CD4-positive, alpha-beta memory T cell (primary cell): ENCODE data around the gene COL4A2. TPM values are rescaled to one million over a fixed set of nuclear protein-coding genes. Genes with fewer than 3 reads are reported as not detected.
A peak's percentile ranks its signal among the peaks of the same experiment; 100 is the strongest.

Experiments
- CTCF ChIA-PET: fragments of 350-600 bp; sonication (Branson Sonifier 250); formaldehyde crosslinking; loops from one replicate; lab custom pipeline; 2021; ENCODE audit warnings: inconsistent platforms; ENCODE audit not compliant: partially characterized antibody; lab: Charles Lee
- POLR2A ChIA-PET: fragments of 350-600 bp; sonication (Branson Sonifier 250); formaldehyde crosslinking; loops from one replicate; lab custom pipeline; 2021; ENCODE audit not compliant: partially characterized antibody; lab: Charles Lee
- DNase-seq, 5 donors: peaks; one replicate each; pipeline versions ENCODE4 v3.0.0 to v3.0.0-alpha.2; 2020 to 2022; ENCODE audit warnings: mixed read lengths in 1 of 5
- H3K27ac ChIP-seq: one replicate; pipeline ENCODE4 v1.7.0; 2013; ENCODE audit warnings: low read depth, low read length
- H3K27me3 ChIP-seq: 2 replicates; pipeline ENCODE4 v1.7.0; 2013; ENCODE audit warnings: mild to moderate bottlenecking, low read length, moderate library complexity; ENCODE audit not compliant: insufficient read depth
- H3K36me3 ChIP-seq: 2 replicates; pipeline ENCODE4 v1.7.0; 2013; ENCODE audit warnings: mild to moderate bottlenecking, low read length, moderate library complexity; ENCODE audit not compliant: insufficient read depth
- H3K4me1 ChIP-seq: 2 replicates; pipeline ENCODE4 v1.7.0; 2013; ENCODE audit warnings: mild to moderate bottlenecking, low read length, moderate library complexity; ENCODE audit not compliant: insufficient read depth
- H3K4me3 ChIP-seq, 2 donors: one replicate each; pipeline ENCODE4 v1.7.0; 2013; ENCODE audit warnings: low read length in 2 of 2, mild to moderate bottlenecking in 1 of 2
- H3K9me3 ChIP-seq, 2 donors: one replicate each; pipeline ENCODE4 v1.7.0; 2013; ENCODE audit warnings: low read length in 2 of 2, control low read depth in 1 of 2; ENCODE audit not compliant: control insufficient read depth in 1 of 2
- H3K27ac Mint-ChIP-seq, 7 donors: one replicate each; pipeline ENCODE4 v1.8.0; 2020 to 2021; ENCODE audit warnings: mixed read lengths in 7 of 7, mild to moderate bottlenecking in 6 of 7, inconsistent platforms in 3 of 7, moderate library complexity in 3 of 7
- H3K27me3 Mint-ChIP-seq, 2 donors: one replicate each; pipeline ENCODE4 v1.8.0; 2020 to 2021; ENCODE audit warnings: mixed read lengths in 2 of 2
- H3K36me3 Mint-ChIP-seq, 2 donors: one replicate each; pipeline ENCODE4 v1.8.0; 2020 to 2021; ENCODE audit warnings: mixed read lengths in 2 of 2, inconsistent platforms in 1 of 2, mild to moderate bottlenecking in 1 of 2
- H3K4me1 Mint-ChIP-seq, 4 donors: one replicate each; pipeline ENCODE4 v1.8.0; 2020 to 2021; ENCODE audit warnings: mixed read lengths in 4 of 4, mild to moderate bottlenecking in 1 of 4
- H3K4me3 Mint-ChIP-seq, 8 donors: one replicate each; pipeline ENCODE4 v1.8.0; 2020 to 2021; ENCODE audit warnings: mixed read lengths in 8 of 8, mild to moderate bottlenecking in 7 of 8, moderate library complexity in 6 of 8, inconsistent platforms in 3 of 8
- H3K9me3 Mint-ChIP-seq, 8 donors: one replicate each; pipeline ENCODE4 v1.8.0; 2020 to 2021; ENCODE audit warnings: mixed read lengths in 8 of 8, mild to moderate bottlenecking in 5 of 8, inconsistent platforms in 3 of 8, moderate library complexity in 1 of 8
- intact Hi-C: fragments of 100-400 bp; cut with micrococcal nuclease; formaldehyde crosslinking; loops from one replicate; pipeline ENCODE4 v1.15.1; 2023
- polyA plus RNA-seq, 2 donors: library from polyadenylated mRNA; unstranded; fragments of 300-500 nt; fragmentation: Illumina TruSeq; gene quantifications; one replicate each; pipeline ENCODE4 v1.2.3, GENCODE V29; 2021
- total RNA-seq, 2 experiments: library from RNA; stranded (reverse); gene quantifications; one replicate each; pipeline ENCODE4 v1.2.3, GENCODE V29; 2021

Gene COL4A2
- total and polyA plus RNA-seq, 4 experiments from 2014 or later, result not detected

GRCh38 chr13:110458017-110458416, 150.9 kb downstream of the COL4A2 start:
- Mint-ChIP-seq H3K4me1 (peaks cover 4 to 5% (median 5%) of the 10 kb centered on the region in 4 donors), H3K36me3 (no peaks in the 10 kb centered on the region), H3K27me3 (peaks cover 13 to 15% of the 10 kb centered on the region in 2 donors), H3K9me3 (no peaks in the 10 kb centered on the region), H3K27ac (no peak overlapping the region), H3K4me3 (no peak overlapping the region)
- ChIA-PET CTCF (no interaction called here), POLR2A (no interaction called here)
- H3K36me3 ChIP-seq, result no peaks in the 10 kb centered on the region
- H3K9me3 ChIP-seq, result no peaks in the 10 kb centered on the region
- peaks cover 5% of the 10 kb centered on the region for H3K4me1 ChIP-seq
- no peak for DNase-seq
- H3K27ac ChIP-seq, result no peak overlapping the region
- H3K27me3 ChIP-seq, result no peaks in the 10 kb centered on the region
- H3K4me3 ChIP-seq, result no peak overlapping the region
- intact Hi-C loops, result loop anchor here (10.0 kb wide), 1 partner anchor 157 kb away; the partner anchor contains the start of gene NAXD

GRCh38 chr13:110458594-110459365, 151.7 kb downstream of the COL4A2 start:
- H3K4me3 Mint-ChIP-seq, result no peak overlapping the region
- peaks cover 5% of the 10 kb centered on the region for H3K4me1 ChIP-seq
- no peaks in the 10 kb centered on the region for H3K36me3 ChIP-seq
- no peak for DNase-seq
- no peak overlapping the region for H3K4me3 ChIP-seq
- intact Hi-C loops, result loop anchor here (10.0 kb wide), 1 partner anchor 156 kb away; the partner anchor contains the start of gene NAXD
- ChIA-PET CTCF (no interaction called here), POLR2A (no interaction called here)
- H3K27ac Mint-ChIP-seq, result no peak overlapping the region
- H3K9me3 Mint-ChIP-seq, result no peaks in the 10 kb centered on the region
- peaks cover 15 to 16% of the 10 kb centered on the region in 2 donors for H3K27me3 Mint-ChIP-seq
- H3K27ac ChIP-seq, result no peak overlapping the region
- H3K4me1 Mint-ChIP-seq, result peaks cover 4 to 5% (median 5%) of the 10 kb centered on the region in 4 donors
- no peaks in the 10 kb centered on the region for H3K9me3 ChIP-seq
- no peaks in the 10 kb centered on the region for H3K27me3 ChIP-seq
- no peaks in the 10 kb centered on the region for H3K36me3 Mint-ChIP-seq

GRCh38 chr13:110462091-110462490, 155.0 kb downstream of the COL4A2 start:
- Mint-ChIP-seq H3K36me3 (no peaks in the 10 kb centered on the region), H3K27me3 (peaks cover 6 to 12% of the 10 kb centered on the region in 2 donors), H3K9me3 (no peaks in the 10 kb centered on the region), H3K27ac (no peak overlapping the region), H3K4me1 (peaks cover 0 to 6% (median under 1%) of the 10 kb centered on the region in 4 donors), H3K4me3 (no peak overlapping the region)
- CTCF ChIA-PET, result no interaction called here
- H3K9me3 ChIP-seq, result no peaks in the 10 kb centered on the region
- no peak overlapping the region for H3K4me3 ChIP-seq
- no peak for DNase-seq
- H3K36me3 ChIP-seq, result no peaks in the 10 kb centered on the region
- no peak overlapping the region for H3K27ac ChIP-seq
- POLR2A ChIA-PET, result no interaction called here
- H3K27me3 ChIP-seq, result no peaks in the 10 kb centered on the region
- no peaks in the 10 kb centered on the region for H3K4me1 ChIP-seq
- intact Hi-C loops, result no loop called here

GRCh38 chr13:110463156-110463555, 156.1 kb downstream of the COL4A2 start:
- Mint-ChIP-seq H3K9me3 (no peaks in the 10 kb centered on the region), H3K4me1 (peaks cover 0 to 6% (median under 1%) of the 10 kb centered on the region in 4 donors), H3K4me3 (no peak overlapping the region), H3K36me3 (no peaks in the 10 kb centered on the region), H3K27ac (no peak overlapping the region), H3K27me3 (peaks cover 2 to 7% of the 10 kb centered on the region in 2 donors)
- Histone ChIP-seq H3K4me1 (no peaks in the 10 kb centered on the region), H3K4me3 (no peak overlapping the region), H3K27ac (no peak overlapping the region), H3K36me3 (no peaks in the 10 kb centered on the region), H3K9me3 (no peaks in the 10 kb centered on the region), H3K27me3 (no peaks in the 10 kb centered on the region)
- CTCF ChIA-PET, result no interaction called here
- intact Hi-C loops, result no loop called here
- POLR2A ChIA-PET, result no interaction called here
- no peak for DNase-seq

- ChIA-PET CTCF (interaction anchor here (2.1 kb wide), 1 partner anchor 9 kb away, joined by 7 read pairs; no protein-coding TSS in a partner anchor), POLR2A (no interaction called here)
- no peaks in the 10 kb centered on the region for H3K27me3 ChIP-seq
- no peaks in the 10 kb centered on the region for H3K36me3 ChIP-seq
- Mint-ChIP-seq H3K27me3 (peaks cover 3 to 9% of the 10 kb centered on the region in 2 donors), H3K4me3 (no peak overlapping the region), H3K36me3 (no peaks in the 10 kb centered on the region), H3K27ac (no peak overlapping the region), H3K9me3 (no peaks in the 10 kb centered on the region), H3K4me1 (peaks cover 0 to 6% (median under 1%) of the 10 kb centered on the region in 4 donors)
- no peak overlapping the region for H3K27ac ChIP-seq
- no peaks in the 10 kb centered on the region for H3K9me3 ChIP-seq
- H3K4me1 ChIP-seq, result no peaks in the 10 kb centered on the region
- DNase-seq, result no peak
- intact Hi-C loops, result no loop called here
- H3K4me3 ChIP-seq, result no peak overlapping the region
Measured at GRCh38 chr13:110463871-110464510, 156.9 kb downstream of the COL4A2 start.

DNA sequence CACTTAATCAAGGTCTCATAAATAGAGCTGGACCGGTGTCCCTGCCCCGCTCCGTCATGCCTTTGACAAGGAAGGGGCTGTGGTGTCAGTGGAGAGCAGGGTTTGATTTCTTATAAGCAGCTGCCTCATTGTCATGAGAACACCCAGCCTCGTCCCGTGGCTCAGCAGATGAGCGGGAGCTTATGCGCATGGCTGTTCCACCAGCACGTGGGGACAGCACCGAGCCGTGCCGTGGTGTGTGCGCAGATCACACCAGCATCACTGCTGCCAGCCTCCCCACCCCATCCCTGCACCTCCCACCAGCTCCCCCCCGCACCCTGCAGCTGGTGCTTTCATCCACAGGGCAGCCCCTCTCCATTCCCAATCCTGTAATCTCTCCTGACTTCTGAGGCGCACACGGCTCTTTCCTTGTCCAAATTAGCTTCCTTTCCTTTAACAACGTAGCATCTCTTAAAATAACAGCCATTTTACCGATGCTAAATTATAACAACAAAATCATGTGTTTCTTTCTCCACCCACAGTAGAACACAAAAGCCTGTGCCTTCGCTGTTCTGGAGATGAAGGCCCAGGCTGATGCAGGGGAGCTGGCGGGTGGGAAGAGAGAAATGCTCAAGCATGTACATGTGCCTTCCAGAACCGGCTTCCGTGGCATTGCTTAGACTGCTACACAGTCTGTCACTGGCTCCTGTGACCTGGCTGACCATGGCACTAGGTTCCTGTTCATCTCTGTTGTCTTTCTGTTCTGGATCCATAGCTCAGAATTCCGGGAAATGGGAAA, 157.7 kb downstream of the COL4A2 start:
- Histone ChIP-seq H3K27me3 (no peaks in the 10 kb centered on the region), H3K27ac (no peak overlapping the region), H3K4me1 (no peaks in the 10 kb centered on the region), H3K36me3 (no peaks in the 10 kb centered on the region), H3K9me3 (no peaks in the 10 kb centered on the region), H3K4me3 (no peak overlapping the region)
- Mint-ChIP-seq H3K9me3 (no peaks in the 10 kb centered on the region), H3K27me3 (peaks cover 3 to 12% of the 10 kb centered on the region in 2 donors), H3K4me3 (no peak overlapping the region), H3K36me3 (no peaks in the 10 kb centered on the region), H3K4me1 (peaks cover 0 to 6% (median under 1%) of the 10 kb centered on the region in 4 donors), H3K27ac (peak overlapping the region in 1 of 7 donors; percentile 15)
- POLR2A ChIA-PET, result no interaction called here
- DNase-seq, result no peak
- CTCF ChIA-PET, result interaction anchor here (2.1 kb wide), 1 partner anchor 9 kb away, joined by 7 read pairs; no protein-coding TSS in a partner anchor
- intact Hi-C loops, result no loop called here

- H3K4me1 Mint-ChIP-seq, result peaks cover 0 to 6% (median under 1%) of the 10 kb centered on the region in 4 donors
- no peaks in the 10 kb centered on the region for H3K36me3 Mint-ChIP-seq
- POLR2A ChIA-PET, result no interaction called here
- Histone ChIP-seq H3K27me3 (no peaks in the 10 kb centered on the region), H3K27ac (no peak overlapping the region), H3K4me3 (no peak overlapping the region), H3K4me1 (no peaks in the 10 kb centered on the region), H3K36me3 (no peaks in the 10 kb centered on the region), H3K9me3 (no peaks in the 10 kb centered on the region)
- no peak overlapping the region for H3K27ac Mint-ChIP-seq
- intact Hi-C loops, result no loop called here
- no peak overlapping the region for H3K4me3 Mint-ChIP-seq
- no peak for DNase-seq
- no peaks in the 10 kb centered on the region for H3K9me3 Mint-ChIP-seq
- CTCF ChIA-PET, result interaction anchor here (2.1 kb wide), 1 partner anchor 10 kb away, joined by 7 read pairs; no protein-coding TSS in a partner anchor
- H3K27me3 Mint-ChIP-seq, result peaks cover 4 to 15% of the 10 kb centered on the region in 2 donors
Measured at GRCh38 chr13:110465696-110466095, 158.6 kb downstream of the COL4A2 start.
